ENCODE measurements around the gene MTHFD1L. TPM values are rescaled to one million over a fixed set of nuclear protein-coding genes. Genes with fewer than 3 reads are reported as not detected.
A peak's percentile ranks its signal among the peaks of the same experiment; 100 is the strongest.

Gene MTHFD1L
- total and polyA plus RNA-seq, 2 donors (not counting 3 experiments of a cell fraction or from before 2014, with no cell fraction given) = 40.2 to 120 TPM

- Histone ChIP-seq H3K4me3 (replicated peaks in 1 of 3; ENCODE audit: insufficient read depth in 1 of 3, low read depth in 1 of 3, low read length in 3 of 3) (no peak overlapping the region), H3K4me1 (ENCODE audit: control insufficient read depth, extremely low read depth, insufficient read depth, low read length) (peaks cover 36% of the 10 kb centered on the region), H3K27me3 (ENCODE audit: control insufficient read depth in 2 of 2, insufficient read depth in 2 of 2, low read length in 2 of 2) (no peaks in the 10 kb centered on the region), H2AFZ (ENCODE audit: low read depth, low read length) (no peak overlapping the region), H3K9me1 (replicated peaks; ENCODE audit: control insufficient read depth, extremely low read depth, insufficient read depth, low read length) (no peaks in the 10 kb centered on the region), H3K79me2 (ENCODE audit: control insufficient read depth, insufficient read depth, low read length) (peaks cover 52% of the 10 kb centered on the region), H4K20me1 (replicated peaks; ENCODE audit: control insufficient read depth, extremely low read depth, insufficient read depth, low read length) (no peaks in the 10 kb centered on the region), H3K27ac (ENCODE audit: insufficient read depth, low read depth, low read length) (peak overlapping the region; percentile 91), H3K9ac (replicated peaks; ENCODE audit: extremely low read depth, insufficient read depth, low read length) (peak overlapping the region; percentile 90), H3K4me2 (ENCODE audit: insufficient read depth, low read length) (peak overlapping the region; percentile 53), H3K36me3 (ENCODE audit: control insufficient read depth in 2 of 2, extremely low read depth in 1 of 2, insufficient read depth in 2 of 2, low read length in 2 of 2) (peaks cover 2 to 12% of the 10 kb centered on the region in 2 experiments), H3K9me3 (replicated peaks; ENCODE audit: control insufficient read depth, insufficient read depth, low read length) (no peaks in the 10 kb centered on the region)
- ChIA-PET CTCF (interaction anchor here (0.7 to 2.9 kb wide), 13 partner anchors 10 to 478 kb away, joined by 3 to 38 read pairs (median 5); partner anchors contain the start of gene MTHFD1L), POLR2A (interaction anchor here (0.5 to 2.3 kb wide), 9 partner anchors 8 to 507 kb away, joined by 3 to 23 read pairs (median 3); partner anchors contain the start of genes AKAP12 and MTHFD1L)
- peak; percentile 98 for DNase-seq (ENCODE audit: low read depth, low spot score)
- BruUV-seq (replicated peaks) = TSS peak; percentile 60
- FAIRE-seq = peak; percentile 86
- dilution Hi-C loops (cut with MboI; ENCODE audit: extremely low pct_ligation_motif_present, low sequenced_read_pairs) (no loop called here), intact Hi-C loops (cut with micrococcal nuclease) (loop anchor here (1.0 to 5.0 kb wide), 7 partner anchors 16 to 465 kb away; no protein-coding TSS in a partner anchor)
- no peak for TF ChIP-seq EZH2 (IDR thresholded peaks at IDR 0.05; ENCODE audit: borderline replicate concordance, low read depth, low read length, severe bottlenecking)
- TF ChIP-seq JUN (IDR thresholded peaks at IDR 0.05; ENCODE audit: borderline replicate concordance, insufficient read depth, insufficient read length, low read depth) = peak; percentile 74
- peak; percentile 81 for TF ChIP-seq GATA2 (IDR thresholded peaks at IDR 0.05; ENCODE audit: insufficient read depth, insufficient read length, low read depth, low read length)
- no peak for TF ChIP-seq CTCF (IDR thresholded peaks at IDR 0.05; ENCODE audit: extremely low read depth in 1 of 2, insufficient read depth in 1 of 2, low read depth in 1 of 2, low read length in 2 of 2)
- no peak for TF ChIP-seq MAX (IDR thresholded peaks at IDR 0.05; ENCODE audit: insufficient read depth, insufficient read length)
- no peak for TF ChIP-seq POLR2A (IDR thresholded peaks at IDR 0.05; ENCODE audit: low read depth, low read length)
- TF ChIP-seq MYC (IDR thresholded peaks at IDR 0.05; ENCODE audit: low read depth, low read length) = no peak
- peak; percentile 39 for TF ChIP-seq FOS (IDR thresholded peaks at IDR 0.05; ENCODE audit: borderline replicate concordance, insufficient read depth, low read length)
- peak; percentile 82 for TF ChIP-seq POLR2AphosphoS5 (IDR thresholded peaks at IDR 0.05; ENCODE audit: insufficient read depth, low read depth, low read length)
Measured at GRCh38 chr6:150881911-150882481, 16.5 kb downstream of the MTHFD1L start.
